NOMO-1 (cell line): ENCODE measurements around the gene TBC1D3E.
"Not testable (repeated sequence)": the region's sequence is repeated elsewhere in the genome, so short reads cannot be mapped to it uniquely, and the experiment has no call there.

Source experiments
- DNase-seq, 2 experiments: peaks; one replicate each; lab custom pipeline; 2025; ENCODE audit not compliant: unreplicated experiment in 2 of 2; lab: John Stamatoyannopoulos, UW

Gene TBC1D3E

DNA sequence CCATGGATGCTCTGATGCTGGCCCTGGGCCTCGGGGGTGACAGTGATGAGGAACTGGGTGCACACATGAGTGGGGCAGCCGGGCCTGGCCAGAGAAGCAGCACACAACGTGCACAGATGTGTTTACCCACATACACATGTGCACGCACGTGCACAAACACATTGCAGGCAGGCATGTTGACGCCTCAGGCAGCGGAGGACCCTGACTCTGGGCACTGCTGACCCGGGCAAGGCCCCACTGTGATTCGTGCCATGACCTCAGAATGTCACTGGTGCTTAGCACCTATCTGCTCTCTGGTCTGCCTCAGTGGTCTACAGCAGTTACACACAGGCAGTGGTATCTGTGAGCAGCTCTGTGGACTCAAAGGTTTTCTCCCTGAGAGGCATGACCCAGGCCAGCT is at the start of gene TBC1D3E:
Gene TBC1D3E (plus strand): TSS at position 301 of the 400 bp plus-strand sequence. CDS start 1,545 bp downstream, outside the sequence.
- DNase-seq, result not testable (repeated sequence)

DNA sequence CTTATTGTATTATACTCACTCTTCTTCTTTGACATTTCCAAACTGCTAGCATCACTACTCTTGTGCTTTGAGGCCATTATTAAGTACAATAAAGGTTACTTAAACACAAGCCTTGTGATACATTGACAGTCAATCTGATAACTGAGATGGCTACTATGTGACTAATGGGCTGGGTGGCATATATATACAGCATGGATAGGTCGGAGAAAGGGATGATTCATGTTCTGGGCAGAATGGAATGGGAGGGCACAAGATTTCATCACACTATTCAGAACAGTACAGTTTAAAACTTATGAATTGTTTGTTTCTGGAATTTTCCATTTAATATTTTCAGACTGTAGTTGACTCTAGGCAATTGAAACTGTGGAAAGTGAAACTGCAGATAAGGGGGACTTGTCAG is 40.4 kb upstream of the TBC1D3E start:
- DNase-seq, result not testable (repeated sequence)

DNA sequence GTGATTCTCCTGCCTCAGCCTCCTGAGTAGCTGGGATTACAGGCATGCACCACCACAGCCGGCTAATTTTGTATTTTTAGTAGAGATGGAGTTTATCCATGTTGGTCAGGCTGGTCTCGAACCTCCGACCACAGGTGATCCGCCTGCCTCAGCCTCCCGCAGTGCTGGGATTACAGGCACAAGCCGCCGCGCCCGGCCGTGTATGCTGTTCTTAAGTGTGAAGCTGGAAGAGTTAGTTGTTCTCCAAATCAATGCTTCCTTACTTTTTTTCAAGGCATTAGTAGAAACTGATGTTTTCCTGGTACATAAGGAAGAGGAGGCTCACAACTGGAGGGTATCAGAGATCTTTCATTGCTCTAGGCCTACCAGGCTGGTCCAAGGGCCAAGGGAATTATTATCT is 39.6 kb upstream of the TBC1D3E start:
- not testable (repeated sequence) for DNase-seq

DNA sequence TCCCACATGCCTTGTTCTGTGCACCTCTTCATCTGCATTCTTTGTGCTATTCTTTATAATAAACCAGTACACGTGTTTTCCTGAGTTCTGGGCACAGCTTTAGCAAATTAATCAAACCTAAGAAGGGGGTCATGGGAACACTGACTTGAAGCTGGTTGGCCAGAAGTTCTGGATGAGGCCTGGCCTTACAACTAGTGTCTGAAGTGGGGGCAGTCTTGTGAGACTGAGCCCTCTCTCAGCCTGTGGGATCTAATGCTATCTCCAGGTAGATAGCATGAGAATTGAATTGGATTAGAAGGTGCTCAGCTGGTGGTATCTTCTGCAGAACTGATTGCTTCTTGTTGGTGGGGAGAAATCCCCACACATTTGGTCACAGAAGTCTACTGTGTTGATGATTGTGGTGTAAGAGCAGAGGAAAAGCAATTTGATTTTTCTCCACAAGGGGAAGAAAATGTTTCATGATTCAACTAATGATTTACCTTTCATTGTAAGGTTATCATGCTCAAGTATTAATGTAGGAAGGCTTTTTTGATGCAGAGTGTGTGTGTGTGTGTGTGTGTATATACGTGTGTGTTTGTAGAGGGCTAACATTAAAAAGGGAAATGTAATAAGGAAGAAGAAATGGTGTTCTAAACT is 33.6 kb upstream of the TBC1D3E start:
- not testable (repeated sequence) for DNase-seq

DNA sequence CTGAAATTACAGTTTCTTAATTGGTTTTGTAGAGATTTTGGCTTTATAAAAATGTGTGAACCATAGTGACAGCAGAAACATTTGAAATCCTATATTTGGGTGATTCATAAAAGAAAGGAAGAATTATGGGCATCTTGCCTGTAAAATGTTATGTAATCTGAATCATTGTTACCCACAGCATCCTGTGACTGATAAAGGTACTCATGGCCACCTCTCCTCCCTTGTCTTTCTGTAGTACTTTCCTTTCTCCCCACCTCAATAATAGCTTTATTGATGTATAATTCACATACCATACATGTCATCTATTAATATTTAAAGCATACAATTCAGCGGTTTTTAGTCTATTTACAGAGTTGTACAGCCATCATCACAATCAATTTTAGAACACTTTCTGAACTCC is 28.5 kb upstream of the TBC1D3E start:
- DNase-seq, result not testable (repeated sequence)

DNA sequence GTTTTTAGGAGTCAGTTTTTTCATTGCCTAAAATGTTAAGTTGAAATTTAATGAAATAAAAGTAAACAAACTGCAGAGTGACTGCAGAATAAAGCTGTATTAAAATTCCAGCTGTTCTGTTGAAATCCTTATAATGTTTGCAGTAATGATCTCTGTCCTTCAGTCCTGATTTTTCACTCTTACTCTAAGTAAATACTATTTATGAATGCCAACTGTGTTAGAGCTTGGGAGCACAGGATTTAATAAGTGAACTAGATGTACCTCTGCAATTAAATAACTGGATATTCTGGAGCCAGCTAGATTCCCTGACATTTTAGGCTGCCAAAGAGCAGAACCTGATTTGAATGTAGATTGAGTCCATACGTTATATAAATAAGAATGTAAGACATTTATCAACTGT is 7.9 kb upstream of the TBC1D3E start:
- not testable (repeated sequence) for DNase-seq

DNA sequence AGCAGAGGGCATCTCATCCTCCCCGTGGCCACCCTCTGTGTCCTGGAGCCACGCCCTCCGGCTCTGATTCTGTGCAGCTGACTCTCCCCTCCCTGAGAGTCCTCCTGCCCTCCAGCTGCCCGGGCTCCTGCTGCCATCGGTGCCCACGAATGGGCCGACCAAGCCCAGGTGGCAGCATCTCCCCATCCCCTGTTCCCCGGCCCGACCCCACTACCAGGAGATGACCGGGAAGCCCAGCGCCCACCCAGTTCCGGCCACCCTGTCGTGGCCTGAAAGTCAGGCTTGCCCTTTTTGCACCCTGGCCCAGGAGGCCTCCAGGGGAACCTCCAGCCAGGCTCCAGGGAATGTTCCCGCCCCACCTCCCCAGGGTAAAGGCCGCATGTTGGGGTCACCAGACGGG is 7.1 kb downstream of the TBC1D3E start:
- DNase-seq, result not testable (repeated sequence)
